DOHH2 (cell line): ENCODE measurements around the gene PHGDH.

Experiments
- CTCF ChIP-seq: fragments of 200-600 bp; sonication (generic); IDR thresholded peaks from one replicate; pipeline ENCODE4 v1.5.1; 2014; ENCODE audit warnings: antibody characterized with exemption, mild to moderate bottlenecking, low read depth, low read length; ENCODE audit not compliant: poor library complexity, severe bottlenecking
- EZH2phosphoT487 ChIP-seq: fragments of 200-600 bp; sonication (generic); IDR thresholded peaks from 2 replicates; pipeline ENCODE4 v1.6.1; 2017; ENCODE audit warnings: borderline replicate concordance, mild to moderate bottlenecking, antibody characterized with exemption, low read length, moderate library complexity, mixed read lengths

GRCh38 chr1:119740896-119741780, 29.4 kb downstream of the PHGDH start:
- TF ChIP-seq CTCF (no peak), EZH2phosphoT487 (no peak)
